ENCODE measurements around the gene SRSF11. TPM values are rescaled to one million over a fixed set of nuclear protein-coding genes. Genes with fewer than 3 reads are reported as not detected.

The SRSF11 gene
- total RNA-seq, 4 donors from 2014 or later, result 53.5 to 171 (median 83.2) TPM

GRCh38 chr1:70295749-70296148 is 74.6 kb downstream of the SRSF11 start:
- TF ChIP-seq CTCF (IDR thresholded peaks at IDR 0.05), result no peak
- TF ChIP-seq POLR2A (IDR thresholded peaks at IDR 0.05), result no peak
- WGBS, 2 donors, result 91 to 93% methylated on average over 4 of the region's 4 CpGs
- DNase-seq, result no peak
- Histone ChIP-seq H3K27me3 (no peaks in the 10 kb centered on the region), H3K27ac (no peak overlapping the region), H3K36me3 (peaks cover 0 to 86% (median 0%) of the 10 kb centered on the region in 3 donors), H3K4me1 (no peaks in the 10 kb centered on the region), H3K9me3 (no peaks in the 10 kb centered on the region), H3K4me3 (no peak overlapping the region)
- intact Hi-C loops (cut with DNase I), result no loop called here

- no peak overlapping the region for H3K27ac ChIP-seq
- H3K4me1 ChIP-seq, result no peaks in the 10 kb centered on the region
- no peak for TF ChIP-seq CTCF (IDR thresholded peaks at IDR 0.05)
- TF ChIP-seq POLR2A (IDR thresholded peaks at IDR 0.05), result no peak
- H3K4me3 ChIP-seq, result no peak overlapping the region
- intact Hi-C loops (cut with DNase I), result no loop called here
- H3K36me3 ChIP-seq, result peaks cover 0 to 71% (median 0%) of the 10 kb centered on the region in 3 donors
- no peaks in the 10 kb centered on the region for H3K27me3 ChIP-seq
- H3K9me3 ChIP-seq, result no peaks in the 10 kb centered on the region
- DNase-seq, result no peak
Measured at GRCh38 chr1:70299472-70299871, 78.3 kb downstream of the SRSF11 start.

Small RNAs within 50 kb of the gene (small RNA-seq; reads per million reads assigned to genes)
- gene RN7SL242P, result 0 to 0.14 (median 0) reads per million in 4 donors

Other genes with a start within 250 kb of the SRSF11 start
- gene LRRC40, start 15.8 kb upstream of the SRSF11 start, total RNA-seq, result 10 to 100 TPM in 3 of 4 donors, 1 to 10 TPM in 1; 5.5 to 15.3 (median 11.8) TPM
- gene ANKRD13C, start 133.3 kb downstream of the SRSF11 start, total RNA-seq, result 10 to 100 TPM; 17.2 to 23.3 (median 17.4) TPM
- 1 to 10 TPM in 3 of 4 donors, under 1 TPM in 1; 0.41 to 3.2 (median 1.1) TPM for gene CTH, start 189.9 kb downstream of the SRSF11 start, total RNA-seq

All from esophagus squamous epithelium (tissue), 5 donors.